Skeletal muscle satellite cell (primary cell): ENCODE data around the gene SPEF2.

ENCODE experiments used
- H3K27me3 ChIP-seq: 2 replicates; pipeline ENCODE4 v1.7.0; 2013; ENCODE audit warnings: low read length; ENCODE audit not compliant: control insufficient read depth, insufficient read depth
- H3K36me3 ChIP-seq: 2 replicates; pipeline ENCODE4 v1.7.0; 2013; ENCODE audit warnings: mild to moderate bottlenecking, control low read depth, low read length; ENCODE audit not compliant: insufficient read depth
- H3K4me1 ChIP-seq: 2 replicates; pipeline ENCODE4 v1.7.0; 2013; ENCODE audit warnings: low read length; ENCODE audit not compliant: control insufficient read depth, insufficient read depth
- H3K4me2 ChIP-seq: 2 replicates; pipeline ENCODE4 v1.7.0; 2013; ENCODE audit warnings: mild to moderate bottlenecking, low read length
- H3K4me3 ChIP-seq: 2 replicates; pipeline ENCODE4 v1.7.0; 2013; ENCODE audit warnings: low read length
- H3K9ac ChIP-seq: 2 replicates; pipeline ENCODE4 v1.7.0; 2013; ENCODE audit warnings: mild to moderate bottlenecking, low read depth, low read length, moderate library complexity
- H3K9me3 ChIP-seq: replicated peaks from 2 replicates; pipeline ENCODE4 v1.7.0; 2013; ENCODE audit warnings: mild to moderate bottlenecking, control low read depth, low read length

Gene SPEF2

DNA sequence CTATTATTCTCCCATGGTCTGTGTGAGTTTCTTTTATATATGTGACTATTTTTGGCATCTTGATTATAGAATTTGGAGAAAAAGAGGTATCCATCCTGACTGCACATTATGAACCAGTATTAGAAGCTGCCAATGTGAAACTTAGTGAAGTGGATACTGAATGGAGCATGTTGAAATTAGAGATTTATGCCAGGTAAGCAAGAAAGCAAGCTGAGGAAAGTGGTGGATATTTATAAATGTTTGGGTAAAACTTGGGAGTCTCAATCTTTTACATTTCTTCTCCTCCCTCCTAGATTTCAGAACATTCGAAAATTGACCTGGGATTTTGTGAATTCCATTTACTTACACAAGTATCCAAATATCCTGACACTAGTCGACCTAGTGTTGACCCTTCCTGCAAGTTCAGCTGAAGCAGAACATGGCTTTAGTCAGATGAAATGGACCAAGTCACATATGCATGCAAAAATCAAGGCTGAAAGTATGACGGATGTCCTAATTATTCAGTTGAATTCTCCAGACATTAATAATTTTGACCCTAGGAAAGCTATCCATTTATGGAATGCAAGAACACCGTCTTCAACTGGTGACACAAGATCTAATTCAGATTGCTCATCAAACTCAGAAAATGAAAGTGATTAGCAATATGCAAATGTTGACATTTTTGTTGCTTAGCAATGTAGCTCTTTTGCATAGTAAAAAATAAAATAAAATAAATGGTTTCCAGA, 172.2 kb downstream of the SPEF2 start:
- Histone ChIP-seq H3K9me3 (no peaks in the 10 kb centered on the region), H3K4me2 (peak overlapping the region; percentile 10), H3K4me3 (no peak overlapping the region), H3K36me3 (no peaks in the 10 kb centered on the region), H3K27me3 (no peaks in the 10 kb centered on the region), H3K4me1 (peaks cover 7% of the 10 kb centered on the region), H3K9ac (no peak overlapping the region)

DNA sequence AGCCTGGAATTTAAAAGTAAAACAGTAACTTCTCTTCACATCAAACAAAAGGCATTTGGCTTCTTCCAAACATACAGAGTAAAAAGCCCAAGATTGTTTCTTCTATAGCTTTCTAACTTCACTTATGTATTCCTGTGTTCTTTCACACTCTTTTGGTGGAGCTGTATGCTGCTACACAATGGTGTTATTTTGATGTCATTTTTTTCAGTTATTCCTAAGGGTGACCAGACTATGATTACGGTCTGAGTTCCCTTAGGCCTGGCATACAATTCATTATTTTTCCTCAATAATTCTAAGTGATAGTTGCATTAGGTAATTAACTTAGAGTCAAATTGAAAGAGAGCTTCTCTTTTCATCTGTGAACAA, 172.8 kb downstream of the SPEF2 start:
- no peak overlapping the region for H3K4me2 ChIP-seq
- H3K9ac ChIP-seq, result no peak overlapping the region
- H3K27me3 ChIP-seq, result no peaks in the 10 kb centered on the region
- H3K4me1 ChIP-seq, result peaks cover 7% of the 10 kb centered on the region
- no peak overlapping the region for H3K4me3 ChIP-seq
- H3K36me3 ChIP-seq, result no peaks in the 10 kb centered on the region
- H3K9me3 ChIP-seq, result no peaks in the 10 kb centered on the region

DNA sequence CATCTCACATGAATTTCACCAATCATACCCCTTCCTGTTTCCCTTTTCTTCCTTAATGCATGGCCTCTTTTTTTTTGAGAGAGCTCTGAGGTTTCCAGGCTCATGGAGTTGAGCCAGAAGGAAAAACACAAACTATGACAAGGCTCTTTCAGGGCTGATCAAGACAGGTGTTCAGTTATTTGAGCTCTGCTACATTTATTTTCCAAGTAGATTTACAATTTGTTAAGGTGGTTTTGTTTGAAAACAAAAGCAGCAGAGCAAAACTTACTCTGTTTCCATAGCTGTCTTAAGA, 176.6 kb downstream of the SPEF2 start:
- no peak overlapping the region for H3K9ac ChIP-seq
- no peaks in the 10 kb centered on the region for H3K27me3 ChIP-seq
- H3K4me2 ChIP-seq, result no peak overlapping the region
- H3K36me3 ChIP-seq, result no peaks in the 10 kb centered on the region
- H3K9me3 ChIP-seq, result no peaks in the 10 kb centered on the region
- peaks cover 7% of the 10 kb centered on the region for H3K4me1 ChIP-seq
- H3K4me3 ChIP-seq, result no peak overlapping the region

DNA sequence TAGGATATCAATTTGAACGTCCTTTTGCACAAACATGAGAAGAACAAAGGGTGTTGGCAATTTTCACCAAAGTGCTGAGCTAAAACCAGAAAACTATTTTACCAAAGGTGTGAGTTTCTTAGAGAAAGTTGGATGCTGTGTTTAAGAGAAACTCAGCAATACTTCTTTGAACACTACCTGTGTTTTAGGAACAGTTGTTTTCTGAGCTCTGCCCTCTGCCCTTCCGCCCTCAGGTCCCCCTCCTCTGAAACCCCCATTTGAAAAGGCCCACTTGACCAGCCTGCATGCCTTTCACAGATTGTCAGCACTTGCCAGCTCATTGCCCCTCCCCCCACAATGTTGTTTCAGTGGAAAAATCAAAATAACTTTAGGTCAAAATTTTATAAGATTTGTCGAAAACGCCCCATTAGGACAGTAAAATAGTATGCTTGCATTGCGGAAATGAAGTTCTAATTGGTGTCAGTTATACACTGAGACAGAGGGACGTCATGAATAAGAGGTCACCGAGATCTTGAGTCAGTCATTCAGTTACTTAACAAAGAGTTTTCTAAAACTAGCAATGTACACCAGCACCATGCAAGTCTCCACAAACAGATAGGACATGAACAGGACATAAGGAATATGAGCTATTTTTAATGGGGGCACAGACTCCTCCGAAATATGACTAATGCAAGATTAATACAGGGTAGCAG, 177.2 kb downstream of the SPEF2 start:
- H3K4me3 ChIP-seq, result no peak overlapping the region
- H3K27me3 ChIP-seq, result no peaks in the 10 kb centered on the region
- no peaks in the 10 kb centered on the region for H3K9me3 ChIP-seq
- H3K36me3 ChIP-seq, result no peaks in the 10 kb centered on the region
- peaks cover 3% of the 10 kb centered on the region for H3K4me1 ChIP-seq
- no peak overlapping the region for H3K4me2 ChIP-seq
- H3K9ac ChIP-seq, result no peak overlapping the region

DNA sequence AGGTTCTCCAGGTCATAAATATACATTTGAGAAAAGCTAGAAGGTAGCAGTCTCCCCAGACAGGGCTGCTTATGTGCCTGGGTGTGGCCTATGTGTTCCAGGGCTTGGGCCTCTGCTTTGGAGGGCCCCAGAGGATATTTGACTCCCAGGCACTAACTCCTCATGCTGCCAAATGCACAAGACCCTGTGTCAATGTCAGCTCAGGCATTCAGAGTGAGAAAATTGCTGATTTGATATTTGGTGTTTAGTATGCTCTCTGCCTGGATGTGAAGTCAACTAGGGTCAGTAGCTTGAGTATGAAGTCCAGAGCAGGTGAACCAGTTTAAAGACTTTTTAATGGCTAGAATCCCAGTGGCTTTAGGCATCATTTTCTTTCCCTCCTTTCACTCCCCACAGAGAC, 181.5 kb downstream of the SPEF2 start:
- Histone ChIP-seq H3K4me3 (no peak overlapping the region), H3K9me3 (no peaks in the 10 kb centered on the region), H3K9ac (no peak overlapping the region), H3K4me1 (peaks cover 8% of the 10 kb centered on the region), H3K27me3 (no peaks in the 10 kb centered on the region), H3K36me3 (no peaks in the 10 kb centered on the region), H3K4me2 (no peak overlapping the region)

DNA sequence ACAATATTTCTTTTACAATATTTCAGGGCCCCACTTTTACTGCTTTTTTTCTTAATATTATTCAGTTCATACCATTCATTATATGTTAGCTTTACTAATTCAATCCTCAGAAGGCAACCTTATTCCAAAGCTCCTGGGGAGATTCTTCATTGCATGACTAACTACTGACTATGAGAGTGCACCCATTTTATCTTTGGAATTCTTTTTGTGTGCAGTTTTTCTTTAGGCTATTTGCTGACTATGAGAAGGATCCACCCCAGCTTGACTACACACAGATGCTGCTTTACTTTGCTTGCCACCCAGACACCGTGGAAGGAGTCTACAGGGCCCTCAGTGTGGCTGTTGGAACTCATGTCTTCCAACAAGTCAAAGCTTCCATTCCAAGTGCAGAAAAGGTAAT, 182.1 kb downstream of the SPEF2 start:
- Histone ChIP-seq H3K27me3 (no peaks in the 10 kb centered on the region), H3K4me2 (no peak overlapping the region), H3K4me3 (no peak overlapping the region), H3K9ac (no peak overlapping the region), H3K36me3 (no peaks in the 10 kb centered on the region), H3K4me1 (peaks cover 8% of the 10 kb centered on the region), H3K9me3 (no peaks in the 10 kb centered on the region)

DNA sequence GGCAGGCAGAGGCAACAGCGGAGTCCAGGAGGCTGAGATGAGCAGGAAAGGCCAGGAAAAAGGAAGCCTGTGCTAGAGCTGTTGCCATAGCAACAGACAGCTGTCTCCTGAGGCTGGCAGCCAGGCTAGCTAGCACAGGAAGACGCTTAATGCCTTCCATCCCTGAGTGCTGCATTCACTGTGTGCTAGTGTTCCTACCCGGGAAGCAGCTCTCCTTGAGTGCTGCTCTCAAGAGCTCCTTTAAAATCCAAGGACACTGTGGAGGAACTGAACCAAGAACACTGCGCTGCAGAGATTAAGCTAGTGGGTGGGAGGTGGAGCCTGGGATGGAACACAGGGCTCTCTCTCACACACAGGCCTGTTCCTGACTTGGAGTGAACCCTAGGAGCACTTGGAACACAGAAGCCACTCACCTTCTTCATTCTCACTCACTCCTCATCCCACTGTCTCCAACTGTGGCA, 185.6 kb downstream of the SPEF2 start:
- no peaks in the 10 kb centered on the region for H3K27me3 ChIP-seq
- H3K4me2 ChIP-seq, result peak overlapping the region; percentile 22
- peaks cover 8% of the 10 kb centered on the region for H3K4me1 ChIP-seq
- no peaks in the 10 kb centered on the region for H3K36me3 ChIP-seq
- no peak overlapping the region for H3K9ac ChIP-seq
- no peaks in the 10 kb centered on the region for H3K9me3 ChIP-seq
- H3K4me3 ChIP-seq, result no peak overlapping the region

DNA sequence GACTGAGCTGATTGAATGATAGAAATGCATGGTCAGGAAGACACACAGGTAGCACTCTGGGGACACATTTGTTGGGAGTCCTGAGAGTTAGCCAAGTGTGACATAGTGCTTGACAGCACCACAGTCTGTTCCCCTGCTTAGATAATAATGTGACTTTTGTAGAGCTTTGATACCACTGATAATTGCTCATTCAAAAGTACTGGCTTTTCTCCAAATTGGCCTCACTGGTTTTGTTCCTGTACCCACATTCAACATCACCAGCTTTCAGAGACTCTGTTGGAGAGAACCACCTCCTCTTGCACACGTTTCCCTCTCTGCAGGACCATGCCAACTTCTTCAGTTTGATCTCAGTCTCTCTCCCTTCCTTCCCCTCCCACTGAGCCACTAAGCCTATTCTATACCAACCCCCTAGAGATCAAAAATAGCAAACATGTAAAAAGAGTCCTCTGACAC, 186.6 kb downstream of the SPEF2 start:
- Histone ChIP-seq H3K27me3 (no peaks in the 10 kb centered on the region), H3K4me2 (no peak overlapping the region), H3K9me3 (no peaks in the 10 kb centered on the region), H3K4me1 (peaks cover 8% of the 10 kb centered on the region), H3K36me3 (no peaks in the 10 kb centered on the region), H3K9ac (no peak overlapping the region), H3K4me3 (no peak overlapping the region)

DNA sequence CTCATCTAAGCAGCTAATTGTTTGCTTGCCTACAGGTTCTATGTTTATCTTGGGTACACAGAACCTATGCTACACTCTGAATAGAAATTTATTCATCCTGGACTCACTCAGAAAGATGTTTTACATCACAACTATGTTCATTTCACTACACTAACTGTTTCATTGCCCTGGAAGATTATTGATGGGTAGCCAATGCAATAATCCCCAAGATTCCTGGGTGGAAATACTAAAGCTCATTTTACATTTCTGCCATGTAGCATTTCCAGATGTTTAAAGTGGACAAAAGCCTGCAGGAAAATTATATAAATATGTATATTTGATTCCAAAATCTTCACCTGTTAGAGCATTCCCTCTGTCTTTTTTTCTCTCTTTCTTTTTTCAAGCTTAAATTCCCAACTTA, 187.2 kb downstream of the SPEF2 start:
- Histone ChIP-seq H3K4me1 (peaks cover 8% of the 10 kb centered on the region), H3K9ac (no peak overlapping the region)

DNA sequence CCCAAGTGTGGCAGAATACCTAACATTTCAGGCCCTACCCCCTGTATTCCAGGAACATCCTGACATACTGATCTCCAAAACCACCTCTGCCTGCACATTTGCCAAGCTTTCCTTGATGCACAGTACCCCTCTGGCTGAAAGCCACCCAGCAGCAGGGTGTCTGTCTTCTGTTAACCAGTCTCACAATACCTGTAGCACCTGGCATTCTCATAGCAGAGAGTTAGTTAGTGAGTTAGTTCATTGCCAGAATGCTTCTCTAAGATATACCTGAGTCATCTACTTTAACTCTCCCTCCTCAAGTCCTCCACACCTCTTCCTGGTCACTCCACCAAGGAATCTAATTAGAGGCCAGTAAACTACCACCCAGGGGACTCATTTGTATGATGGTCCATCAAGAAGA, 192.9 kb downstream of the SPEF2 start:
- no peak overlapping the region for H3K4me3 ChIP-seq

More for the DNA sequence above, 187.2 kb downstream of the SPEF2 start:
- Histone ChIP-seq H3K9me3 (no peaks in the 10 kb centered on the region), H3K4me3 (no peak overlapping the region), H3K4me2 (no peak overlapping the region), H3K27me3 (no peaks in the 10 kb centered on the region), H3K36me3 (no peaks in the 10 kb centered on the region)

DNA sequence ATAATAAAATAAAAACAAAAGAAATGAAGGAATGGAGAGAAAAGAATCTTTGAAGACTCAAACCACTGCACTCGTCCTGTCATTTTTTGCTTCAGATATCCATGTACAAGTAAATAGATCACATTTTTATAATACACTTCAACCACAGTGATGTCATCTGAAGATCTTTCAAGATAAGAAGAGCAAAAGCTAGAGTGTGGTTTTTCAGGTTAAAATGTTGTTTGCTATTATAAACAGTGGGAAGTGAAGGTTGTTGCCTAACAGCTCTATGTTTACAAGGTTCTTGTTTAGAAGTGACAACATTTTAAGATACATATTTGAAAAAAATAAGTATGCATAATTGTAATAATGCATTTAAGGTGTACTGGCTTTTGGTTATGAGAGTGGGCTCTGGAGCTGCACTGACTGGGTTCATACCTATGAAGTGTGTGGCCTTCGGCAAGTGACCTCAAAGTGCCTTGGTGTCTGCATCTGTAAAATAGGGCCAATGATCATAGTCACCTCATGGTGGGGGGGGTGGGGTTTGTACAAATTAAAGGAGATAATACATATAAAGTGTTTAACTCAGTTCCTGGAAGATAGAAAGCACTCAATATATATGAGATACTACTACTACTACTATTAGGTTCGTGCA, 193.6 kb downstream of the SPEF2 start:
- H3K27me3 ChIP-seq, result no peaks in the 10 kb centered on the region
- H3K9me3 ChIP-seq, result no peaks in the 10 kb centered on the region
- H3K36me3 ChIP-seq, result no peaks in the 10 kb centered on the region
- no peak overlapping the region for H3K4me2 ChIP-seq
- H3K4me1 ChIP-seq, result no peaks in the 10 kb centered on the region
- no peak overlapping the region for H3K4me3 ChIP-seq
- no peak overlapping the region for H3K9ac ChIP-seq

More for the DNA sequence above, 192.9 kb downstream of the SPEF2 start:
- H3K9me3 ChIP-seq, result no peaks in the 10 kb centered on the region
- H3K4me2 ChIP-seq, result no peak overlapping the region
- H3K27me3 ChIP-seq, result no peaks in the 10 kb centered on the region
- H3K36me3 ChIP-seq, result no peaks in the 10 kb centered on the region
- no peaks in the 10 kb centered on the region for H3K4me1 ChIP-seq
- H3K9ac ChIP-seq, result no peak overlapping the region
